EL (cell line): ENCODE results near the gene CABLES2.
A peak's percentile ranks its signal among the peaks of the same experiment; 100 is the strongest.

Experiments
- DNase-seq: peaks from one replicate; pipeline ENCODE4 v3.0.0-alpha.2; 2016

CABLES2 gene

DNA sequence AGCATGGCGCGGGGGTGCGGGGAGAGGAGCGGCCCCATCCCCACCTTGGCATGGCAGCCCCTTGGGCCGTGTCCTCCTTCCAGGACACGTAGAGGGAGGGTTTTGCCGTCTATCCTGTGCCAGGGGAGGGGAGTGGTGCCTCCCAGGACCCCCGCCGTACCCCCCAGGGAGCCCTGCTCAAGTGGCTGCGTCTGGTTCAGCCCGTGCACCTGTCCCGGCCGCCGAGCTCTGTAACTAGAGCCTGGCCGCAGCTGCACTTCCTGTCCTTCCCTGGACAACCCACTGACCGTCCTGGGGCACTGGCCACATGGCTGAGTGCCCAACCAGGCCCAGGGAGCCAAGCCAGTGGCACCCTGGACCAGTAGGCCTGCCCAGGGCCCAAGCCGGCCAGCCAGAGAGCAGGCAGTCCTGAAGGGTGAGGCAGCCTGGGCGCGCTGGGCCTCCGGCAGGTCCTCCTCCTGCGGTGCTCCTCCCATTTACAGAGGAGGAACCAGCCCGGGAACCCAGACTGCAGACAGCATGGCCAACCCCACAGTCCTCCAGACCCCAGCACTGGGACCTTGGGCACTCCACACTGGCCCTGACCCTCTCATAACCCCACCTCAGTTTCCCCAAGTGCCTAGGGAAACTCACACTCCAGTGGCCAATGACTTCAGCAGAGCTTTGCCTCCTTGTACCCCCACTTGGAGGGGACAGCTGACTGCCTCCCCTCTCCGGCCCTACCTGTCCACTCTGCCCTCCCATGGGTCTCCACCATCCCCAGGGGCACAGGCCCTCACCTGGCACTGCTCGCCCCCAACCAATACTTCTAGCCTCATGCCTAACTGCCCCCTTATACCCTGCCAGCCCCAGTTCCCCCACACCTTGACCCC is 48.7 kb downstream of the CABLES2 start:
- no peak for DNase-seq

DNA sequence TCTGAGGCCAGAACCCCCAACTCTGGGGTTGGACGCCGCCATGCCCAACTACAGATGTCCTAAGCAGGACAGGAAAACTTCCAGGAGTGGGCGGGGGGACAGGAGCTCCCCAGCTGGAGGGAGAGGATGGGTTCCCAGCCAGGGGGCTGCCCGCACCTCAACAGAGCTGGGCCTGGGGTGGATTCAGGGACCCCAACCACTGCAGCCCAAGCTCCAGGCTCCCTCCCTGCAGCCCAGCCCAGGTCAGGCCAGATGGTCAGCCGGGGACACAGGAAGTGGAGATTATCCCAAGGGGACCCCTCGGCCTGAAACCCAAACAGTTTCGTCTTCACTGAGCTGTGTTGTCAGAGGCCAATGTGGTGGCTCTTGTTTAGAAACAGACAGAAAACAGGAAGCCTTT is 49.4 kb downstream of the CABLES2 start:
- DNase-seq: no peak

DNA sequence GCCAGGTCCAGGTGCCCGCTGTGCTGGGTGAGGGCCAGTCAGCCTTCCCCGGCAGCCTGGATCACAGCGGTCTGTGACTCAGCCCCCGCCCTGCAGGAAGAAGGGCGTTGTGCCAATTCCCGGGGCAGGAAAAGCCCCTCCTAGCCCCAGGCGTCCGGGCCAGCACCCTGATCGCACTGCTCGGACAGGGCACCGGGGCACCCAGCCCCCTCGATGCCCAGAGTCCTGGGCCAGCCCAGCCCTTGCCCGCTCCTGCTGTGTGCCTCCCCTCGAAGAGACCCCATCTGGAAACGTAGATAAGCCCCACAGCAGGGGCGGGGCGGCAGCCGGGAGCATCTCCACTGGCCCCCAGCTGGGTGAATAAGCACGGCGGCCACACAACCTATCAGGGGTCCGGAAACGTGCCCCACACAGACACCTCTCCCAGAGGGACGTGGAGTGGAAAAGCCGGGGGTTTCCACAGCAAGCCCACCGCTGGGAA is 49.9 kb downstream of the CABLES2 start:
- peak; percentile 77 for DNase-seq

DNA sequence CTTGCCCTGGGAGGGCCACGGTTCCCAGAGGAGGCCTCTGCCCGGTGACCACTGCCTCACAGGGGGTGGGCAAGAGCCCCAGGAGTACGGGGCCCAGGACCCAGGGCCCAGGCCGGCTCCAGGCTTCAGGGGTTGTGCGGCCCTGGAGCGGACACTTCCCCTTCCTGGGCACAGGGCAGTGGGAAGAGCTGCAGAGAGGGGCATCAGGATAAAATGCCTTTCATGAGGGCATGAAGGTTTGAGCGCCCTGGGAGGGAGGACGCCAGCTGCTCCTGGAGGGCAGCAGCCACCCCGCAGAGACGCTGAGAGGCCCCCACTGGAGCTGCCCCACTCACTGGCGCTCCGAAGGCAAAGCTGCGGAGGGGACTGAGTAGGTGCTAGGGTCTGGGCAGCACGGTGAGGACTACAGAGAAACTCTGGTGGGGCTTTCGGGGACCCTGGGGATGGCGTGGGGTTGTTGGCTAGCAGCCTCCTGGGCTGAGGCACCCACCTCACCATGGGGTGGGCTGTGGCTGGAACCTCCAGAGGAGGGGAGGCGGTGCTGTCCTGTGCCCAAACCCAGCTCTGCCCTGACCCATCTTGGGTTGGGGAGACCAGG is 50.4 kb downstream of the CABLES2 start:
- no peak for DNase-seq

DNA sequence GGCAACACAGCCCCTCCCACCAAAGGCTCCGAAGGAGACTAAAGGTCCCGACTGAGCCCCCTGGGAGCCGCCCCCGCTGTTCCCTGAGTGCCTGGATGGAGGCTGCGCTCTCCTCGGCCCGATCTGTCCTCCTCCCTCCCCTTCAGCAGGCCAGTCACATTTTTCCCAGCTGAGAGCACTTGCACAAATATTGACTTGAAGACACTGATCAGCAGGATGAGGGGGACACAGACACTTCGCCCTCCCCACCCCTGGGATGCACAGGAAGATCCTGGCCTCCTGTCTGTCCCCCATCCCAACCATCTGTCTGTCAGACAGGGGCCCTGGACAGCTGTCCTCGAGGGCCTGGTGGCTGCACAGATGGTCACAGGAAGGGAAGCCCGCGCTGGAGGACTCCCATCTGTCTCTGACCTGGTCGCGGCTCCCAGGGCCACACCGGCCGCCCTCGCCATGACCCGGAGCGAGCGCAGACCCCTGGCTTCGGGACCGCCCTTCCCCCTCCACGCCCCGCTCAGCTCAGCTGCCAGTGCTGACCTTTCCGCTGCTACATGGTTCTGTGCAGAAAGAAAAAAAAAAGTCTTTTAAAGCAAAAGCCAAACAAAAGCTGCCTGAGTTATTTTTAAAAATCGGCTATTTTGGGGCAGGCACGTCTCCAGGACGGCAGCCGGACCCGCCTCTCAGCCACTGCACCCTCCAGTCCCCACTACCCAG is 51.1 kb downstream of the CABLES2 start:
- DNase-seq: no peak

DNA sequence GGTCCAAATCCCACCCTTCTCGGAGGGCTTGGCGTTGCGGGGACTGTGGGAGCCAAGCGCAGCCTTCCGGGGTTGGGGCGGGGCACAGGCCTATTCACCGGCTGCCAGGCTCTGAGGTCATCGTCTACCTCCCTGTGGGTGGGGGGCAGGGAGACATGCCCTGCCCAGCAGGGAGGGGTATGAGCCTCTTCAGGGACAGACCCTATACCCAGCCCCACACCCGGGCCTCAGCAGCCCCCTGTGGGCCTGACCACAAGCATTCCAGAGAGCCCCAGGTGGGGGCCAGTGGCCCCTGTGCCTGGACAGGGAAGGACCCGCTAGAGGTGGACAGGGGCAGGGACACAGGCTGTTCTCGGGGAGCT is 51.6 kb downstream of the CABLES2 start:
- peak; percentile 38 for DNase-seq

DNA sequence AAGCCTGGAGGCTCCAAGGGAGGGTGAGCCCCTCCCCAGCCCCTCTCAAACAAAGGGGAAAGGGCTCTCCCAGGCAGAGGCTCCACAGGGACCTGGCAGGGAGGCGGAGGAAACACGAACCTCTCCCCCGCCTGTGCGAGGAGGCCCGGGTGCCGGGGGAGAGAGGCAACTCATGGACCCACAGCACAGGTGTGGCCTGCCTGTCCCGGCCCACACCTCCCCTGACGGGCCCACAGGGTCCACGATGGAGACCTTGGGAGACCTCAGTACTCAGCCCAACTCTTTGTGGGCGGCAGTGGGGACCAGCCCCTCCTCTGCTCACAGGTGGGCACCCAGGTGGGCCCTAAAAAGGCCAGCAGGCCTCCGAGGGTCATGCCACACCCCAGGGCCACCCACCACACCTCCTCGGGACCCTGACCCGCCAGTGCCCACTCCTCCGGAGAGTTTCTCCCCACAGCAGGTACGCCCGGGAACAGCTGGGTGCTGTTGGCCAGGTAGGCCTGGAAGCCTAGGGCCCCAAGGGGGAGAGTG is 52.2 kb downstream of the CABLES2 start:
- DNase-seq: no peak

DNA sequence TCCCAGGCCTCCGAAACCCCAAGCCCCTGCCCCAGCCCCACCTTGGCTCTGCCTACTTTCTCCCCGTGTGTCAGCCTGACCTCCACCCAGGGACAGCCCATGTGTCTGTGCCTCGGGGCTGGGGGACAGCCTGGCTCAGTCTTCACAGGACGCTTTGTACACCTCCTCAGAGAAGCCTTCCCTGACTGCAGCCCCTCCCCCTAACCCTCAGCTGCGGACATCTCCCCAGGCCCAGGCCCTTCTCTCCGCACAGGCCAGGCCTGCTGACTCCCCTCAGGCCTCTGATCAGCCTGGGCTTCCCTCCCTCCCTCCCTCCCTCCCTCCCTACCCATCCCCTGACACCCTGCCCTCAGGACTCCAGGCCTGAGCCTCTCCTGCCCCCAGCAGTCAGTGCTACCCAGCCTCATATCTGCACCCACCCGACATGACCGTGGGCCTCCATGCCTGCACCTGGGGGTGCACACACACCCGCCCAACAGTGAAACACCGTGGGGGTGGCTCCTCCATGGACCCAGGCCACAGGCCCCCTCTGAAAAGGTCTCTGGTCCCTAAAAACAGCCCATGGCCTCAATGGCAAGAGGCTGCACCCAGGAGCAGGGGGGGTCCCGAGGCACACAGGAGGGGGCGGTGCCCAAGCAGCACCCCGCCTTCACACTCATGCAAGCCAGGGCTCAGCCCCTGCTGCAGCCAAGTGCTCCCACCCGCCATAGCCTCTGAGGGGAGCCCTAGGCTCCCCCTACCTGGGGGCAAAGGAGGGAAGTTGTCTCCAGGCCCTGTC is 52.9 kb downstream of the CABLES2 start:
- DNase-seq: no peak

DNA sequence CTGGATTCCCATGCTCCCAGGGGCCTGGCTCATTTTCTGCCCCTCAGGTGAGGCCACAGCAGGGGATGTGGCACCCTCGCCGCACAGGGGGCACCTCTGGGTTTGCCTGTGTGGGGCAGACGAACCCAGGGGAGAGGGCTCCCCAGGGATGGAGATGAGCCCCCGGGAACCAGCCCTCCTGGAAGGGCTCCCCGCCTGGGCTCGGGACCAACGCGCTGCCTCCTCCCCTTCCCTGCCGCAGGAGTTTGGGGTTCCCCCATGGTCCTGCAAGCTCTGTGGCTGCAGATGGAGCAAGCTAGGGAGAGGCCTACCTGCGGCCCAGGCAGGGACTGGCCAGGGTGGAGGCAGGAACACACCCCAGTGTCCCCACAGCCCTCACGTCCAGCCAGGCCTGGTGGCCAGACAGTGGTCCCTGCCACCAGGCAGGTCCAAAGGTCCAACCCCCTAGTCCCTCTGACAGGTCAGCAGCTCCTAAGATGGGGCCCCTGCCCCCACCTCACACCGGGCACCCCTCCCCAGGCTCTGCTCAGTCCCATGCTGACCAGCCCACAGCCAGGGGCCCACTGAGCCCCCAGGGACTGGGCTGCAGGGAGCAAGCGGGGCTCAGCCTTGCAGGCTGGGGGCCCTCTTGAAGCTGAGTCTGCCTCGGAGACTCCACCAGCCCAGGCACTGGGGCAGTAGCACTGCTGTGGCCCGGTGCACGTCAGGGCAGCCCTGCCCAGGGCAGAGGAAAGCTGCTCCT is 53.6 kb downstream of the CABLES2 start:
- no peak for DNase-seq

DNA sequence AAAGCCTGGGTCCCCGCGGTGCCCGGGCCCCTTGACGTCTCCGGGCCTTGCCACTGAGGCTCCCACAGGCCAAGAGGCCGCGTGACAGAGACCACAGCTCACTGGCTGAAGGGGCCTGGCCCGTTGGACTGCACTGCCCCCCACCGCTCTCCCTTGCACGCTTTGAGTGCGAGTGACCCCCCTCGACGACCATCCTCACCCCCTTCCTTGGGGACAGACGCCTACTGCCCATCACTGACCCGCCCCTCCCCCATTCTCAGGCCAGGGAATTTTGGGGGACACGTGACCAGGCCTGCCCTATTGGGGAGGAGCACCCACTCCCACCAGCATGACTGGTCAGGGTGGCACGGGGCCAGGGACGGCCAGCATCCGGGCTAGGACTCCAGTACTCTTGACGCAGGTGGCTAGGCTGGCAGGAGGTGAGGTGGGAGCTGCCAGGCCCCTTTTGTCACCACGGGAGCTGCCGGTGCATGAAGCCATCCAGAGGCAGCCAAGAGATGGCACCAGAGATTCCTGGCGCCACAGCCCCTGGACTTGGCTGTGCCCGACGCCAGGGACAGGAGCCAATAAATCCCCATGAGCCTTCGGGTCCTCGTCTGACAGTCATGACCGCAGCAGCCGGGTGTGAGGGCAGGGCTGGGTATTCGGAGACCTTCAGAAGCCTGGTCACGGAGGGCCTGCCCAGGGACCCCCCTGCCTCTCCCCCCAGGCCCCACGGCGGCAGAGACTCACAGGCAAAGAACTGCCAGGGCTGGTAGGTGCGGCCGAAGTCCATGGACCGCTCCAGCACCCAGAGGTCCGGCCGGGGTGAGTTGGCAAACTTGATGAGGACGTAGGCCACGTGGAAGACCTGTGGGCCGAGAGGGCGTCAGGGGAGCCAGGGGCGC is 54.4 kb downstream of the CABLES2 start:
- no peak for DNase-seq

DNA sequence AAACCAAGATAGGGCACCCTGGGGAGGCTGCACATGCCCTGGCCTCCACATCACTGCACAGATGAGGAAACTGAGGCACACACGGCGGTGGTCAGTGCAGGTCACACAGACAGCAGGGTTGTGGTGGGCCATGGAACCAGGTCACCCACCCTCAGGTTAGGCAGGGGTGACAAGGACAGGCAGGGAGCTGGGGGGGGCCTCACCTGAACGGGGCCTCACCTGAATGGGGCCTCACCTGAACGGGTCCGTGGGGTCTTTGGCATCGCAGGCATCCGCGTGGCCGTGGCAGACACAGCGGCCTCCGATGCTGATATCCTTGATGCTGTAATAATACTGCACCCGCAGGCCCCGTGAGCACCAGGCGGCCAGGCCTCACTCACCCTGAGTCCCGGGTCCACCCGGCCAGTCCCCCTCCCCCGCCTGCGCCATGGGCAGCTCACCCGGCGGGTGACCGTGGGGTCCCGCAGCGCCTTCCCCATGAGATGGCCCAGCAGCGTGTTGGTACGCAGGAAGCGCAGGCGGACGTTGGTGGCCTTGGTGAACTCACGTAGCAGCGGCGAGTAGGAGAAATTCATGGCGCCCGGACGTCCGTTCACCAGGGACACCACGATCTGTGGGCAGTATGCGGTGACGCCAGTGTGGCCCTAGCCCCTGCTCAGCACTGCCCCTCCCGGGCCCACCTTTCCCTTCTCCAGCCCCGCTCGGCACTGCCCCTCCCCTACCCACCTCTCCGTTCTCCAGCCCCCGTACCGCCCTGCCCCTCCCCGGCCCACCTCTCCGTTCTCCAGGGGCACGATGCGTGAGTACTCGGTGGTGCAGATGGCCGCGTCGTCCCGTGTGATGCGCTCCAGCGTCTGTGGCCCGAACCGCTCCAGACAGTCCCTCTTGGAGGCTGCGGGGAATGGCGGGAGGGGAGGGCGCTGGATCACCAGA is 55.4 kb downstream of the CABLES2 start:
- no peak for DNase-seq

DNA sequence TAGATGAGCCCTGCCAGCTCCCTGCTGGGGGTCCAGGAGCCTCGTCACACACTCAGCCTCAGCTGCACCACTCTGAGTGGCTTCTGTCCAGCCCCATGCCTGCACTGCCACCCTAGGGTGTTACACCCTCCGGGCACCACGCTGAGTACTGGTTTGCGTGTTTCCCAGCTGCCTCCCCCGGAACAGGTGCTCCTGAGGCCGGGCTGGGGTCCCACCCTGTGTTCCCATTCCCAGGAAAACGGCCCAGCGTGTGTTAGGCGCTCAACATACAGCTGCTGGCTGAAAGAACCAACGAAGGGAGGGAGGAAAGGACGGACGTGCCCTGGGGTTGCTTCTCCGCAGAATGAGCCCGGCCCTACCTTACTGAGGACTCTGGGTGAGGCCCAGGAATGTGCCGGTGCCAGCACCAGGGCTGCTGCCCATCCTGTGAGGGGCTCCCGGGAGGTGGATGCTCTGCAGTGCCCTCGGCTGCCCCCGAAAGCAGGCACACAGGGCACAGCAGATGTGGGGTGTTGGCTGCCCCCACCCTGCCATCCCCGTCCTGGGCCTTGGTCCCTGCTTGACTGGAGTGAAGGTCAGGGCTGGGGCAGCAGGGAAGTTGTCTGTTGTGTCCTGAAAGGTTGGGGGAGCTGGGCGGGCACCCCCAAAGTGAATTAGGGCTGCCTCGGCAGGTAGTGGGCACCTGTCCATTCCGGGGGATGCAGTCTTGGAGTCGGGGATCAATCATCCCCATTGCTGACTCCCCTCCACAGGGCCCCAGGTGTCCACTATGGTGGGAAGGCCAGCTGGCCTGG is 56.3 kb downstream of the CABLES2 start:
- no peak for DNase-seq

DNA sequence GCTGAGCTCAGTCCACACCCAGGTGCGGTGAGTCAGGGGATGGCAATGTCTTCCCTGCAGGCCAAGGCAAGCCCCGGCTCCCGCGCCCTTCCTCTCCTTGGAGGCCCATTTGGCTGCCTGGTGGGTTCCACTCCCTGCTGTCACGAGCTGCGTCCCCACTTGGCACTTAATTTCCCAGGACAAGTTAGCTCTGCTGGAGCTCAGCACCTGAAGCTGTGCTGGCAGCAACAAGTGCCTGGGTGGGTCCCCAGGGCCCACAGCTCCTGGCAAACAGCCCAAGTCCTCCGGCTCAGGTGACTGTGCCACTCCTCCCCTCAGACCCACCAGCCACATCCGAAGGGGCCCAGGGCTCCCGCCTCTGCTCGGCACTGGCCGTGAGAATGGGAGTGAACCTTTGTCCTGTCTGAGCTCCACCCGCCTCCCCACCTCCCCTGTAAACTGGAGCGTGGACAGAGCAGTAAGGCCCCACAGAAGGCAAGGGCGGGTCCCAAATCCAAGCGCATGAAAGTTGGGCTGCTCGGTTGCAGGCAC is 56.9 kb downstream of the CABLES2 start:
- DNase-seq: no peak

DNA sequence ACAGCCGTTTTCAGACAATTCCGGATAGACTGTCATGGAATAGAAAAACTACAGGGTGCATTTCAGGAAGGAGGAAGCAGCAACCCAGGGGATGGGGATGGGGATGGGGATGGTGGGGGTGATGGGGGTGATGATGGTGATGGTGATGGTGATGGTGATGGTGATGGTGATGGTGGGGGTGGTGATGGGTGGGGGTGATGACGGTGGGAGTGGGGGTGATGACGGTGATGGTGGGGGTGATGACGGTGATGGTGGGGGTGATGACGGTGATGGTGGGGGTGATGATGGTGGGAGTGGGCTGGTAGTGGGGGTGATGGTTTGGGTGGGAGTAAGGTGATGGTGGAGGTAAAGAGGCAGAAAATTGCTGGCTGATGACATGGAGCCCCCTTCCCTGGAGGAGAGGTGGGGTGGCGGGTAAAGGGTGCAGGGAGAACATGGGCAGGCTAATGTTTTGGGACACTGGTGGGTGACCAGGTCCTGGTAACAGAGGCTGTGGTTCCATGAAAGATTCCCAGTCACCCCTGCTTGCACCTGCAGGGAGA is 57.5 kb downstream of the CABLES2 start:
- DNase-seq: no peak

DNA sequence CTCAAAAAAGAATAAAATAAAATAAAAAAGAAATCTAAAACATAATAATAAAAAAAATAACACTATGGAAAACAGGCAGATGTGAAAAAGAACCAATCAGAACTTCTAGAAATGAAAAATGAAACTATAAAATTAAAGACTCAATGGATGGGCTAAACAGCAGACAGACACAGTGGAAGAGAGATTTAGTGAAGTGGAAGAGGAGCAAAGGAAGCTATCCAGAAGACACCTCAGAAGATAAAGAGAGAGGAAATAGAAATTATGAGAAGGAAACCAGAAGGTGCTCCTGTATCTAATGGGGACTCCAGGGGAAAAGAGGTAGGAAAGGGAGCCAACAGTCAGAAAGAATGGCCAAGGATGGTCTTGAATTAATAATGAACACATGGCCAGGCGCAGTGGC is 58.5 kb downstream of the CABLES2 start:
- DNase-seq: no peak

DNA sequence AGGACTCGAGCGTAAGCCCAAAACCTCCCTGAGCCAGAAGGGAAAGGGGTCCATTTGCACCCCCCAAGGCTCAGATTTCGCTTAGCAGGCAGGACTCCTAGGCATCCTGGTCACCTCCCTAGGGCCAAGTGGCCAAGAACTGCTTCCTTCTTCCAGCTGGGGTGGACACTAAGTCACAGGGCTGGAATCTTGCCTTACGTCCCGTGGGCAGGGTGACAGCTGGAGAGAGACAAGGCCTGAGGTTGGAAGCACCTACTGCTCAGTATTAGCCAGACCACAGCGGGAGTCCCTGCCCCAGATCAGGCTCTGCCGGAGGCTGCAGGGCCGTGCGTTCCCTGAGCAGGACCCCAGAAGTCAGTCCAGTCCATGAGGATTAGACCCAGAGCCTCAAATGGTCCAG is 59.6 kb downstream of the CABLES2 start:
- DNase-seq: no peak

DNA sequence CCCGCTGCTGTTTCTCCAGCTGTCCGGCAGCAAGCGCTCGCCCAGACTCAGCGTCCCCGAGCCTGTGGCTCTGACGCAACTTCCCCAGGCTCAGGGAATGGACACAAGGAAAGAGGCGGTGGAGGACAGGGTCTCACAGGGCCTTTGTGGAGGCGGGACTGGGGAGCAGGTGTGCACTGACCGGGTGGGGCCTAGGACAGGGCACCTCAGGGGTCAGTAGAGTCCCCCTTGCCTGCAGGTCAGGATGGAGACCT is 60.0 kb downstream of the CABLES2 start:
- no peak for DNase-seq

DNA sequence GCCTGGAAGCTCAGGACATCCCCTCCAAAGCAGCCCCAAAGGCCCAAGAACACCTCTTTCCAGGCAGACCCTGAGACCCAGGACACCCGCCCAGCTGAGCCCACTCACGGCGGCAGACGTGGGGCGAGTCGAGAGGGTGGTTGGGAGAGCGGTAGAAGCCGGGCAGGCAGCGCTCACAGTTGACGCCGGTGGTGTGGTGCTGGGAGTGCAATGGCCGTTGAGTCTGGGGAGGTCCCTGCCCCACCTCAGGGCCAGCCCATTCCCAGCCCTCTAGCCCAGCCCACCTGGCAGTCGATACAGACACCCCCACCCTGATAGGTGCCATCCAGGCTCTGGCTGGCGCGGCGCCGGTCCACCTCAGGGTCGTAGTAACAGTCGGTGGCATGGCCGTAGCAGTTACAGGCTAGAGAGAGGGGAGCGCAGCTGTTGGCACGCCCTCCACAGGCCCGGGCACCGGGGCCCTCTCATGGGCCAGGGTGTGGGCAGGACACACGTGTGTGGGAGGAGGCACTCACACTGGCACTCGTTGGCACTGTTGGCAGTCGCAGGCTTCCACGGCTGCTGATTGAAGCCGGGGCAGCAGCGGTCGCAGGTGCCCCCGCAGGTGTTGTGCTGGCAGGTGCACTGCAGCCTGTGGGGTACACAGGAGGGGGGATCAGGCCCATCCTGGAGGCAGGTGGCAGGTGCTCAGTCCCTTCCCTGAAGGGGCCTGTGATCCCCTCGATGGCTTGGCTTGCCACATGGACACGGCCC is 60.5 kb downstream of the CABLES2 start:
- no peak for DNase-seq
